ENCODE results near the gene LIMS1.
A peak's percentile ranks its signal among the peaks of the same experiment; 100 is the strongest.

LIMS1 gene

DNA sequence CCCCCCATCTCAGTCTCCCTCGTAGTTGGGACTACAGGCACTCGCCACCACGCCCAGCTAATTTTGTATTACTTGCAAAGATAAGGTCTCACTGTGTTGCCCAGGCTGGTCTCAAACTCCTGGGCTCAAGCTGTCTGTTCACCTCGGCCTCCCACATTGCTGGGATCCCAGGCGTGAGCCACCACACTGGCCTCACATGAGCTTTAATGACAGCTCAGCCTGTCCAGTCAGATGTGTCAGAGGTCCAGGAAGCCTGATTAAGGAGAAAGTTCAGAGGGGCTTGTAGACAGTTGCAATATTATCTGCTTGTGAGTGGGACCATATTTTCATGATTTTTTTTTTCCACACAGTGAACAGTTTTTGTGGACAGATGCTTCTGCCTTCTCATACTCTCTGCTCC lies 82.0 kb downstream of the LIMS1 start:
- no peak for DNase-seq

DNA sequence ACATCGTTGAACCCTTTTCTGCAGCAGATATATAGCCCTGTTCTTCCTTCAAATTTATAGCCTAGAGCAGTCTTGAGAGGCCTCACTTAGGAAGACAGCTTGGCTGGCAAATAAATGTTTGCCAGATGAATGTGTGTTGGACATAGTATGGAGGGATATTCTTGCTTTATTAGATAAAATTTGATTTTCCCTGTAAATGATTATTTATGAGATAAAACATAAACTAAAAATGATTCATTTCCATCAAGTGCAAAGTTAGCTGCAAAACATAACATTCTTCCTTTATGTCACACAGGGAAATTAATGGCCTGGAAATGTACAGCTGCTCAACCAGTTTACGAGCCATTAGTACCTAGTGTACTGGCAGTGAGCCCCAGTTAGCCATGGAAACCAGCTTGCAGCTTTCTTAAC lies 82.5 kb downstream of the LIMS1 start:
- DNase-seq: no peak

DNA sequence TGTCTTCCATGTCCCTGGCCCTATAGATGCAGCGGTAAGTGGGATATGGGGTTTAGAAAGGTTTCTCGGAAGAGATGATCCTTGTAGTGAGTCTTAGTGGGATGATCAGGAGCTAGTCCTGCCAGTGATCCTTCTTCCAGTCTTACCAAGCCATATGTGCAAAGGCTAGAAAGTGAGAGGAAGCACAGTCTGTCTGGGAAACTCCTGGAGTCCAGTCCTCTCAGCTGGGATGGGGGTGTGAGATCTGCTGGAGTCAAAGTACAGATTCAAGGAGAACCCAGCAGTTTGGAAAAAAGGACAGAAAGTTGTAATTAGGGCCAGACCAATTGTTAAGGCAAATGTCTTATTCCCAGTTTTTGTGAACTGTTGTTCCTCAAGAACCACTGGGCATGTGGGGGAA lies 83.3 kb downstream of the LIMS1 start:
- DNase-seq: no peak

DNA sequence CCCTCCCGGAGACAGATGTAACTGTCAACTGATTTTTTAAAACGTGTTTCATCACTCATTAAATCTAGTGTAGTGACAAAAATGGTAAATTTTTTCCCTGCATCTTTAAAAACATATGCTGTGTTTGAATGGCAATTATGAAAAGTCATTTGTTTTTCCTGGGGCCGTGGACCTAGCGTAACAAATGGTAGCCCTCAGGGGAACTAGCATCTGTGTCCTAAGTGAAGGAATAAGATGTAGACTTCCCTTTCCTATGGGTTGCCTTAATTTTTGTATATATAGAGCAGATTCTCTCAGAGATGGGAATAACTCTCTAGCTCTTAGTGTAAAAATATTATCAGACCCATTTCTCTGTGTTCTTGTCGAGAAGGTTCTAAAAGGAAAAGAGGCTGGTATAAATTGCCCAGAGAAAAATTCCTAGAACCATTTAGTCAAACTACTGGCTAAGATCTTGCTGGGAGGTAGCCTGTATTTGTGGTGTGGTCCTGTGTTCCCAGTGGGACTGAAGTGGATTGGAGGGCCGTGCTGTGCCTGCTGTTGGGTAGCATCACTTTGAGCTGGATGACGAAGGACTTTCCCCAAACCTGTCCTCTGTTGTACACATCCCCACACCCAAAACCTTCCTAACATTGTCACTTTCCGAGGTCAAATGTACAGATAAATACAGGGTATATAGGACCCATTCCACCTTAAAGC lies 85.8 kb downstream of the LIMS1 start:
- DNase-seq: peak; percentile 65

DNA sequence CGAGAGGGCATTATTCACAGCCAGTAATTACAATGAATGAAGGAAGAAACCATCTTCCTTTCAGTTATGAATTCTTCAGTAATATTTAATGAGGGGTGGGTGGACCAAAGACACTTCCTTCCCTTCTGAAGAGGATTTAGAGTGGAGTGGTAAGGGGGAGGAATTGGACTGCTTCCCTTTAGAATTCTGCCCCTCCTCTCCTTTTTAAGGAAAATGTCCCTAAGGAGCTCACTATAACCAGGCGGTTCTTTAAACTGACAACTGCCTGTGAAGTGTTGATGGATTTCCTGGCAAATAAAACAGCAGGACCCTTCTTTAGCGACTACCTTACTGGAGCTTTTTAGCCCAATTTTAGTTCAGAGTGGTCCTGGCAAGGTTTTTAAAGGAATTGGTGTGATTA lies 86.4 kb downstream of the LIMS1 start:
- DNase-seq: peak; percentile 65

DNA sequence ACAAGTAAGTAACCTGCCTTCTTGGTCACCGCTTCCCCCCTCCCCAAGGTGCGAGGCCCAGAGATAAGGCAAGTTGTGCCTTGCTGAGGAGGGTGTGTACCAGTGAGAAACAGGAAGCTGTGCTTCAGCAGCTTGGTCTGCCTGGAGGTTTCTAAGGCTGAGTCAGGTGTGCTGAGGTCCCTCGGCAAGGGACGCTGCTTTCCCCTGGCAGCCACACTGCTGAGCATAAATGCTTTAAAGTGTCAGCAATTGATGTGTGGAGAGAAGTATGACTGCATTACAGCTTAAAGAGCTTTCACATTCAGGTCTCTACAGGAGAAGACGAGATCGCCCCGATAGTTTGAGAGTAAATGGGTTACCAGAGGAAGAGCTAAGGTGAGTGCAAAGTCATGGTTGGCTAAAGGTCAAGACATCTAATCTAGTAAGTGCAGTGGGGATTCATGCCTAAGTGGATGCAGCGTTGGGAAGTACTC lies 86.9 kb downstream of the LIMS1 start:
- peak; percentile 29 for DNase-seq

DNA sequence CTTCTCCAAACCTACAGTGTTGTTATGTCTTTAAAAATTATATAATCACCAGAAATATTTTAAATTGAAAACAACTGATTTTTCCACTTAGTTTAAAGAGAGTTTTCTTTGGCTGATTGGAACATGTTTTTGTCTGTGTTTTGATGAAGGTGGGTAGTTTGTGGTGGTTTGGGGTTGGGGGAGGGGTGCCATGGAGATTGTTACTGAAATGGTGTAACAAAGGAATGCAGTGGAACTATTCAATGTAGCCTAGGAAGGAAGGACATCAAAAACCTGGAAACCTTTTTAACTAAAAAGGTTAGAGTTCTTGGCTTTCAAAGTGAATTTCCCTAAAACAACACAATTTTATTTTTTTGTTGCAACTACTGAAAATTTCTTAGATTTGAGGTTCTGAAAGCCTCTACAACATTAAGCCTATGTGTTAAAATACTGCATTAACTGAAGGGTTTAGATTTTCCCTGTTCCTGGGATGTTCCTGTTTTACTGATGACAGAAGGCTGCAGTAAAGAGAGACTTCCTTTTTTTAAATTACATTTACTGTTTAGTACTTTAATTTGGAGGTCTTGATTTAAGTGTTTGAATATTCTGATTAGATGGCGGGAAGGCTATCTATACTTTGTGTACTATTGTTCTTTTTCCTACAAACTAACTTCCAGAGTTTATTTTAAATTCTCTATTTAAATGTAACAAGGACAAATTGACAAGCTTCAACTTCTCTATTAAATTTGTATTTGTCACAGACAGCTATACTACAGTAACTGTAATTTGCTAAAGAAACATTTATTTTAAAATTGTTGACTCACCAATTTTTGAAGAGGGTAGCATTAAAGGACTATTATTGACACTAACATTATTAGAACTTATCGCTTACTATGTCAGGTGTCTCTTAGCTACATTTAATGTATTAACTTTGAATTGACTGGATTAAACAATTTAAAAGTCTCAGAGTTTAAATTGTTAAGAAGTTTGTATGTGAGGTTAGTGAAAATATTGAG lies 87.7 kb downstream of the LIMS1 start:
- no peak for DNase-seq

DNA sequence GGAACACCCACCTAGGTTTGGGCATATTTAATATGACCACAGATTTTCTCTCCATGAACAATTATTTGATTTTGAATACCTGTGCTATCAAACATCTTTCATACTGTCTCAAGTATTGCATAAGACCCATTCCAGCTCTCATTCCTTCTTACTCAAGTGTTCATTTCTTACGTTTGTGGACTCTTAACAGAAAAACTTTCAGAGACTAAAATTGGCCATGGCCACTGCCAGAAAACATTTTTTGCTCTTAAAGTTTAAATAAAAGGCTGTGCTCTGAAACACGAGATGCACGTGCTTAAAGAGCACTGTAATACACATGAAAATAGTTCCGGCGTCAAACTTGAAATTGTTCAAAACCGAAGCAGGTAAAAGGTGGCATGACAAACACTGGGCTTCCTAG lies 89.3 kb downstream of the LIMS1 start:
- DNase-seq: no peak

DNA sequence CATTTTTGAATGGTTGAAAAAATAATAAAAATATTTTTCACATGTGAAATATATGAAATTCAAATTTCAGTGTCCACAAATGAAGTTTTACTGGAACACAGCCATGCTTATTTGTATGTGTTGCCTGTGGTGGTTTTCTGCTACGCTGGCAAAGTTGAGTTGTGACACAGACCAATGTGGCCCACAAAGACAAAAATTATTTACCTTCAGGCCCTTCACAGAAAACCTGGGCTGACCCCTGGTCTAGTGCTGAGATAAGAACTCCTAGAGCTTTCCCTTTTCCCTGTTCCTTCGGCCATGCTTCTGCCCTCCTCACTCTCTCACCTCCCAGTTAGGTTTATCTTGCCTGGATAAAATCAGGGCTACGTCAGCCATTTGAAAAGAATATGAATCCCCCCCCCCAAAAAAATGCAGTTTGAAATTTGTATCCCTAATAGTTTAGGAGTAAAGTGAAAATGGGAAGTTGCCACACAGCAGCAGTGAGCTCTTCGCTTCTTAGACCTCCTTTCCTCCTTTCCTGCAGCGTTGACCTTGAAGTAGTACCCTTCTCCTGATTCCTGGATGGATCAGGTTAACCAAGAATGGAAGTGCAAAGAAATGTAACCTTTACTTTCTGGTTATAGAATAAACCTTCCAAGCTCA lies 91.0 kb downstream of the LIMS1 start:
- no peak for DNase-seq

DNA sequence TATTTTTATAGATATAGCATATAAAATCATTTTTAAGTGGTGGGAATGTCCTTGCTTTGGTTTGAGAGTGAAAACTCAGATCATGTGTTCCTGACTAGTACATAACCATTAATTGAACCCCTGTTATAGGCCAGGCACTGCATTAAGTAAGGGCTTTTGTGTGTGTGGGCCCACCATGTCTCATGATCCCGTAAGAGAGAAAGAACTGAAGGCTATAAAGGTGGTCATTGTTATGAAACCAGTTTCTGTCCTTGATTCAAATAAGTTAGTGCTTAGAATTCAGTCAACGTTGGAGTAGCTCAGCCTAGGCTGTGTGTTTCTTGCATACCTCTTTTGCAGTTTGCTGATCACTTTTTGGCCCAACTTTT lies 91.5 kb downstream of the LIMS1 start:
- DNase-seq: no peak

DNA sequence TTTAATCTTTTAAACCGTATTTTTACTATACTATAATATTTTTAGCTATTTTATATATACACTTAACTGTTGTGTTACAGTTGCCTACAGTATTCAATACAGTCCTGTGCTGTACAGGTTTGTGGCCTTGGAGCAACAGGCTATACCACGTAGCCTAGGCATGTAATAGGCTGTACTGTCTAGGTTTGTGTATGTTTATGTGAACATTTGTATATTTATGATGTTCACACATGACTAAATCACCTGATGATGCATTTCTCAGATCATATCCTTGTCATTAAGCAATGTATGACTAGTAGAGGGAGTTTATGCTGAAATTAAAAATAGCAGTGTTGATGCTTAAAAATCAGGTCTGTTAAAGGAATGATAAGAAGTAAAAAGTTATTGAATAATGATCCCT lies 92.7 kb downstream of the LIMS1 start:
- DNase-seq: no peak

DNA sequence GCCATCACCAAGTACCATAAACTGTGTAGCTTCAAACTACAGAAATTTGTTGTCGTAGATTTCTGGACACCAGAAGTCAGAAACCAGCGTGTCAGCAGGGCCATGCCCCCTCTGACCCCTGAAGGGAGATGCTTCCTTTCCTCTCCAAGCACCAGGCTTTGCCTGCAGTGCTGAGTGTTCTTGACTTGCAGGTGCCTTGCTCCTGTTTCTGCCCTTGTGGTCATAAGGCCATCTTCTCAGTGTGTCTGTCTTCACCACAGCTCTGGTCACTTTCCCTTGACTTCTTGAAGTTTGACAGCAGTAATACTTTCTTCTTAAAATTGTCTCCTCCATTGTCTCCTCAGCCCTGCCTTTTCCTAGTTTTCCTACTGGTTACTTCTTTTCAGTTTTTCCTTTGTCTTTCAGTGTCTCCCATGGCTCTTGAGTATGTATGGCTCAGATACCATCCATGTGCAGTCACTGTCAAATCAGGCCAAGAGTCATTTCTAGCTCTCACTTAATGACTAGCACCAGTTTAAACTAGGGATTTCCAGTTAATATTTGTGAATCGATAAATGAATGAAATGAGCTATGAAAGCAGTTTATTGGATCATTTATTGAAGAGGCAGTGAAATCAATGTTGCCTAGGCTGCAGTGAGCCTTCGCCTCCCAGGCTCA lies 93.8 kb downstream of the LIMS1 start:
- DNase-seq: no peak

DNA sequence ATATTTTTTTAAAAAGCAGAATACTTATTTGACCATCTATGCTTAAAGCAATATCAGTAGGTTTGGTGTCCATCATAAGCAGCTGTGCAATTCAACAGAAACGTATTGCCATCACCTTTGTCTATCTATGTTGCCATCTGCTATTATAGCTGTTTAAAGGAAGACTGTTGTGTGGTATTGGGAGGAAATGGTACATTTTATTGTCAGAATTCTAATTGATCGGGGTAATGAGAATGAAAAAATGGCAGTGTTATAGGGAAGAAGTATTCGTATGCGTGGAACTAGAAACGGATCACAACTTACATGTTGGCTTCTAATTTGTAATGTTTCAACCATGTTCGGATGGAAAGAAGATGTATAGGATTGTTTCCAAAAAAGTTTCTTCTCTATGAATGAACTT lies 94.7 kb downstream of the LIMS1 start:
- no peak for DNase-seq

DNA sequence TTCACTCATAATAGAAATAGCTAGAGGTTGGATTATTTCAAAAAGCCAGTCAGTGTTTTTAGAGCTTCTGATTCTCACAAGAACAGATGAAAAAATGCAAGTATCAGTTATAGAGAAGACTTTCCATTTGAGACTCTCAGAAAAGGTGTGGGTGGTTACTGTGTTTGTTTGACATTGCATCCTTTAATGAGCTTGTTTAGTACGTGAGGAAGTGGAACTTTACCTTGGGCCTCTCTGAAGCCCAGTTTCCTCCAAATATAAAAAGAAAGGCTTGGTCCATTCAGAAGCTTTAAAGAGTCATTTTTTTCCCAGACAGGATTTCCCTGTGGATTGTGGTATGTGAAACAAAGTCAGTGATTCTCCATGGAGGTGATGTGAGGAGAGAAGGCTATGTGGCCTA lies 95.1 kb downstream of the LIMS1 start:
- DNase-seq: no peak

DNA sequence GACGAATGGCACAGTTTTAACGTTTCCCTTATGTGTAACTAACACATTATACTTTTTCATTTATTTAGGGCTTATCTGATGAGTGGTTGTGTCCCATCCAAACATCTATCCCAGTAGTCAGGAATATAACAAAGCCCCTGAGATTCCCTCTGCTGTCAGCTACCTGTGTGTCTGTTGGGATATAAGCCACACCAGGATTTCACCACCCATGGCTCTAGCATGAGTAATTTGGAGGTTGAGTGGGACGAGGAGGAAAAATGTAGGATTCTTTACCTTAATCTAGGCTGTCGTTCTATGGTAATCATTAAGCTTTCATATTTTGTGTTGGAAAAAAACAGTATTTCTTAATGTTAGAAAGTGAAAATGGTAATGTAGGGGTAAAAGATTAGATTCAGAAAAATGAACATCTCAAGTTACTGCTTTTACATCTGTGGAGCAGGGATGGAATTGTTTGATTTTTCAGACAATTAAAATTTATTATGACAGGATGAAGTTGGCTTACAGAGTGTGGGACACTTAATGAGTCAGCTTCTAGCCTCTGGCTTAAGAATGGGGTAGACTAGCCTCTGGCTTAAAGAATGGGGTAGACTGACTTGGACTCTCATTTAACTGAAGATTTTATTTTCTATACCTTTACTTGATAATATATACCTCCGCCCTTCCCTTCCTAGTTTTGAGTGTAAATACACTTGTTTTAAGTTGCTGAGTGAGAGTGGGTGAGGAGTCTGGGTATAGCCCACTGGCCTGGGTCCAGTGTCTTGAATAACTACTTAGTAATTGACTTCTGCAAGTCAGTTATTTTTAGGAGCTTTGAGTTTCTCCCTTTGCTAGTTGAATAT lies 96.5 kb downstream of the LIMS1 start:
- no peak for DNase-seq

DNA sequence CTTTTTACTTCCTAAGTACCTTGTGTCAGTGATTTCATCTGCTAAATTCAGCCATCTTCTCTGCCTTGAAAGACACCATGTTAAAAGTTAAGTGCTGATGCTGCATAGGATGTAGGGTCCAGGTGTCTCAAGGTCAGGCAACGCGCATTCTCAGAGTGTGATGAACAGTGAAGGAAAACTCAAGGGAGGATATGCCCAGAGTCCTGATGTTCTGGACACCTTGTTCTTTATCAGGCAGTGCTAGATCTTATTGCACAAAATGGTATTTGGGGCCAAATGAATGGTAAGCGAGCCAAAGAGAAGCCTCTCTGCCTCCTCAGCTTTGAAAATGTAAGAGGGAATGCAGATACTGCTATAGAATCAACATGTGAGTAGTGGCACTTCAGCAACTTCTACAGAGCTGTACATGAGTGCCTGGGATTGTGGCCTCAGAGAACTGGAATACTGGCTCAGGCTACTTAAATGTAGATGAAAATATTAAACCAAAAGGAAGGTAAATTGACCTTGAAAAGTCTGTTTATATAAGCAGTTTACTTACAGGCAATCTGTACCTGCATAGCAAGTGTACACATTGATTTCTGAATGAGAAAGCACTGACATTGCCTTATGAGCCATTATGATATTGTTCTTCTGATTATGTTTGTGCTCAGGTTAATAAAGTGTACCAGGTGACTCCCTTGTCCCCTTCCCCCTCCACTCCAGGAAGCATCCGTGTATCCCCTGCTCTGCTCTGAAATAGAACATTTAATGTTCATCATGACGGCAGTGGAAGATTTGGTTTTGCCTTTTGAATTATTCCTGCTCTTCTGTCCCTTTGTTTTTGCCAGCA lies 98.3 kb downstream of the LIMS1 start:
- no peak for DNase-seq

DNA sequence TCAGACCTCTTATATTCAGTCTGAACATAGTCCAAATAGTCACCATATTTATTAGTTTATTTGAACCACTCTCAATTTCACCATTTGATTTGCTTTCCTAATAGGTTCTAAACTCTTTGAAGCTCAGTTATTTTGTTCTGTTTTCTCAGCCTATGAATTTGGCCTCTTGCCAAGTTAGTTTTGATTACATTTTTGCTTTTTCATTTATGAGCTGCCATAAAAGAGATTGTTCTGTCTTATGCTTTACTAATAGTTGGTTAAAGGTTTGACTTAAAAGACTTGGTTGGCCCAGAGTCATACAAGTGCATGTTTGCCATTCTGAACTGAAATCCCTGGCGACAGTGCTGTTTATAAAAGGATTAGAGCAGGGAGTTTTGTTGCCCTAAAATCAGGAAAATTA lies 99.1 kb downstream of the LIMS1 start:
- no peak for DNase-seq

DNA sequence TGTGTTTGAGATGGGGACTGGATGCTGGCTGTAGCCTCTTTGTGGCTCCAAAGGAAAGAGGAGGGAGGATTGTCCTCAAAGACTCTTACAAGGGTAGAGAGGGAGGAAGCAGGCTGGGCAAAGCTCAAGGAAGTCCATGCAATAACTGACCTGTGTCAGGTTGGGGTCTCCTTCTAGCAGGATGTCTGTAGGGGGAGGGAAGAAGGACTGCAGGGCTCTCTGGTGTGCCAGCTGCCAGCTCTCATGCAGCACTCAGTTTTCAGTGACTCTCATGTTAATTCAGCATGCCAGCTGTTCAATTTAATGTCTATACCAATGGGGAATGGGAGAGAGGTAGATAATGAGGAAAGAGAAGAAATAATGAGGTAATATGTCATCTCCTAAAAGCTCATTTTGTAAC lies 99.7 kb downstream of the LIMS1 start:
- no peak for DNase-seq

DNA sequence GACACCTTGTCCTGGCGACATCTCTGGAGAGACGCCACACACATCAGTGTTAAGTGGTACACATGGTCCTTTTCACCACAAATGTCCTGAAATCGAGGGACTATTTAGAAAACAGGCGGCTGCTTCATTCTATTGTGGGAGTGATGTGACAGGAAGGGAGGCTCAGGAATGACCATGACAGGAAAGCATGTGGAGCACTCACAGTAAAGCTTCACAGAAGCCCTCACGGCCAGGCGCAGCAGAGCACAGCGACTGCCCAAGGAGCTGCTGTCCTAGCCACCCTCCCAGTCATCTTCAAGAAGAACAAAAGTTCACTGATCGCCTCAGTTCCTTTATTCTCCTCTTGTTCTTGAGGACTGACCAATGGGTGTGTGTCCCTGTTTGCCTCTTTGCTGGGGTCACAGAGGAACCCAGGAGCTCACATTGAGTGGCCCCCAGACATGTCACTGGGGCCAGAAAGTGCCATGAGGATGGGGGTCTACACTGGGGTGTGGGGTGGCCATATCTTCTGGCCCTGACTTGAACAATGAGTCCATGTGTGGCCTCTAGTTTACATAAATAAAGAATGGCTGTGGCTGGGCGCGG lies 100.4 kb downstream of the LIMS1 start:
- no peak for DNase-seq

DNA sequence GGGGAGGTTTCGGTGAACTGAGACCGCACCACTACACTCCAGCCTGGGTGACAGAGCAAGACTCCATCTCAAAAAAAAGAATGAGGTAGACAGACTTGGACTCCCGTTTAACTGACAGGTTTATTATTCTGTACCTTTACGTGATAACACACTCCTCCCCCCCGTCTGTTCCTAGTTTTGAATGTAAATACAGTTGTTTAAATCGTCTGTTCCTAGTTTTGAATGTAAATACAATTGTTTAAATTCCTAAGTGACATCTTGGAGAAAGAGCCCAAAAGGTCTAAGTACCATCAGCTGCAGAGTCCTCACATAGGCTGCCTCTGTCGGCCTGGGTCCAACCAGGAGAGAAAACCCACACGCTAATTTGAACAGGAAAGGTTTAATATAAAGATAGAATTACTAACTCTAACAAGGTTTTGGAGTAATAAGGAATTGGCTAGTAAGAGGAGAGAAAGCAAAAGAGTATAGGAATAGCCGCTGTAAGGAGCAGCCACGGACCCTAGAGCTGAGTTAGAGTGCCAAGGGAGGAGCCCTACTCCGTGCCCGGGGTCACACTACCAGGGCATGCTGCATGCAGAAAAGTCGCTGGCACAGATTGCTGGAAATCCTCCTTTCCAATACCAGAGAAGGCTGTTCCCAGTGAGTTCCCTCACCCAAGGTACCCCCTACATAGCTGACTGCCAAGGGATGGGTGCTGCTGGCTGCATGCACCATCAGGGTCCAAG lies 101.5 kb downstream of the LIMS1 start:
- no peak for DNase-seq

All from NCI-H2227 treated with DMSO at 0.1 percent for 48 hours (cell line).